Measurements from ENCODE around the gene API5.

The API5 gene

DNA sequence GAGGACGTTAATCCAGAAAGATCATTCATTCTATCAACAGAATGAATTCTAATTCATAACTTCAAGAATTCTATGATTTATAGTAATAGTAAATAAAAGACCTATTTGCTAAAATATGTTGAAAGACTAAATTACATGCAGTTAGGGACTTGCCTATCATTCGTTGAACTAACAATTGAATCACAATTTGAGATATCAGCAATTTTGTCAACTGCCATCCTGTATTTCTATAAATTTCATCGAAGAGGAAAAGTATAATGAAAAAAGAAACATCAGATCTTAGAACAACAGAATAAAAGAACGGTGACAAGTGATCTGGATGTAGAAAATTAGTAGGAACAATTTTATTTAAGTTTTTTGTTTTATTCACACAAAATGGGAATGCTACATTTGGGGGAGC is 42.5 kb downstream of the API5 start:
- no peak for DNase-seq
- Histone ChIP-seq H3K27ac (no peak overlapping the region), H3K27me3 (replicated peaks) (no peaks in the 10 kb centered on the region), H3K36me3 (replicated peaks) (peaks cover 3% of the 10 kb centered on the region), H3K4me3 (ENCODE audit: low read depth, low read length) (no peak overlapping the region)
- in situ Hi-C loops (cut with HindIII; ENCODE audit: low pct_ligation_motif_present, low sequenced_read_pairs) = no loop called here
- TF ChIP-seq, protein P1, sequence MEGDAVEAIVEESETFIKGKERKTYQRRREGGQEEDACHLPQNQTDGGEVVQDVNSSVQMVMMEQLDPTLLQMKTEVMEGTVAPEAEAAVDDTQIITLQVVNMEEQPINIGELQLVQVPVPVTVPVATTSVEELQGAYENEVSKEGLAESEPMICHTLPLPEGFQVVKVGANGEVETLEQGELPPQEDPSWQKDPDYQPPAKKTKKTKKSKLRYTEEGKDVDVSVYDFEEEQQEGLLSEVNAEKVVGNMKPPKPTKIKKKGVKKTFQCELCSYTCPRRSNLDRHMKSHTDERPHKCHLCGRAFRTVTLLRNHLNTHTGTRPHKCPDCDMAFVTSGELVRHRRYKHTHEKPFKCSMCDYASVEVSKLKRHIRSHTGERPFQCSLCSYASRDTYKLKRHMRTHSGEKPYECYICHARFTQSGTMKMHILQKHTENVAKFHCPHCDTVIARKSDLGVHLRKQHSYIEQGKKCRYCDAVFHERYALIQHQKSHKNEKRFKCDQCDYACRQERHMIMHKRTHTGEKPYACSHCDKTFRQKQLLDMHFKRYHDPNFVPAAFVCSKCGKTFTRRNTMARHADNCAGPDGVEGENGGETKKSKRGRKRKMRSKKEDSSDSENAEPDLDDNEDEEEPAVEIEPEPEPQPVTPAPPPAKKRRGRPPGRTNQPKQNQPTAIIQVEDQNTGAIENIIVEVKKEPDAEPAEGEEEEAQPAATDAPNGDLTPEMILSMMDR (IDR thresholded peaks at IDR 0.05; ENCODE audit: low read depth, low read length, missing control alignments) = no peak

DNA sequence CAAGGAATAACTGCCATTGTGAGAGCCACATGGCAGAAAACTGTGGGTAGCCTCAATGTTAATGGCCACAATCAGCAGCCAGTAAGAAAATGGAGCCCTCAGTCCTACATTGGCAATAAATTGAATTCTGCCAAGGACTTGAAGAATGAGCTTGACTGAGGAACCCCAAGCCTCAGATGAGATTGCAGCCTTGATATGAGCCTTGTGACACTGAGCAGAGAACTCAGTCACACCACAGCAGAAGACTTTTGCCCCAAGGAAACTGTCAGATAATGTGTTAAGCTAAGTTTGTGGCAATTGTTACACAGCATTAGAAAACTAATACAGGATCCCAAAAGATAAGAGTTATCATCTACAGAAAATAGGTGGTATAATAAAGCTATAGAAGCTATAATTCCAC is 44.5 kb downstream of the API5 start:
- H3K27ac ChIP-seq = no peak overlapping the region
- TF ChIP-seq, protein P1 (IDR thresholded peaks at IDR 0.05; ENCODE audit: low read depth, low read length, missing control alignments) = no peak
- H3K36me3 ChIP-seq (replicated peaks) = peaks cover 3% of the 10 kb centered on the region
- in situ Hi-C loops (cut with HindIII; ENCODE audit: low pct_ligation_motif_present, low sequenced_read_pairs) = no loop called here
- H3K27me3 ChIP-seq (replicated peaks) = no peaks in the 10 kb centered on the region
- no peak overlapping the region for H3K4me3 ChIP-seq (ENCODE audit: low read depth, low read length)
- no peak for DNase-seq

DNA sequence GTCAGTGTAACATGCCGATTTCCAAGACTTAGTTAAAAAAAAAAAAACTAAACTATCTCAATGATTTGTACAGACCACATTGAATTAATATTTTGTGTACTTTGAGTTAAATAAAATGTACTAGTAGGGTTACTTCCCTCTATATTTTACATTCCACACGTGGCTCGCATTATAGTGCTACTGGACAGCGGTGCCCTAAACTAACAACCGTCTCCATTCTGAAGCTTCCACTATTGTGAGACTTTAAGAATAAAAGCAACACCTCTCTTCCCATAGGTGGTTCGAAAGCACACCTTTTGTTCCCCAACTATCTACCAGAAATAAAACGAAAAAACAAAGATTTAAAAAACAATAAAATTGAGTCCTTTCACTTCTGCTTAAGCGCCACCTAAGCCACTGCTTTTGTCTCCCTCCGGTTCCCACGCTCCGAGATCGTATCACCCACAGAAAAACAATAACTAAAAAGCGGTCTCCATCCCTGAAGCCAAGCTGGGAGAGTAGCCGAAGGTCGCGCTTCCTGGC is 46.5 kb downstream of the API5 start:
- in situ Hi-C loops (cut with HindIII; ENCODE audit: low pct_ligation_motif_present, low sequenced_read_pairs) = no loop called here
- TF ChIP-seq, protein P1 (IDR thresholded peaks at IDR 0.05; ENCODE audit: low read depth, low read length, missing control alignments) = no peak
- H3K36me3 ChIP-seq (replicated peaks) = peaks cover 3% of the 10 kb centered on the region

DNA sequence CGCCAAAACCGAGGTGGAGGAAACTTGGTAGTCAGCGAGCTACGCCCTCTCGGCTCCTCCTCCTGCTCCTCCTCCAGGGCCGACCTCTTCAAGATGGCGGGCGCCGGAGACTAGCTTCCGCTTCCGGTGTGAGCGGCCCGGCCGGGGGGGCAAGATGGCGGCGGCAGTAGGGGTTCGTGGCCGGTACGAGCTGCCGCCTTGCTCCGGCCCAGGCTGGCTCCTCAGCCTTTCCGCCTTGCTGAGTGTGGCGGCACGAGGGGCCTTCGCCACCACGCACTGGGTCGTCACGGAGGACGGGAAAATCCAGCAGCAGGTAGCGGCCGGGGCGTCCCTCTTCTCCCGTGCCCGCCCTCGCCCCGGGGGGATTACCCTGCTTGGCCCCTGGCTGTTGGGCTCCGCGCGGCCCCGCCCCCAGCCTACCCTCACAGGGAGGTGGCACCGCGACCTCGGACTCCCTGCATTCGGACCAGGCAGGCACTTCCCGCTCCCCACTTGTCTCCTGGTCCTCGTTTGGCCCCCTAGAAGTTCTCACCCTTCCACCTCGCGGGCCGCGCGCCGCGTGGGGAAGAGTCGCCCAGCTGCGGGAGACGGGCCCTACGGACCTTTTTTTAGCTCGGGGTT is 47.1 kb downstream of the API5 start, which contains the start of gene TTC17:
Gene TTC17 (plus strand): TSS at position 120 of the 621 bp plus-strand sequence. CDS start 35 bp downstream, at position 155.
- peak; percentile 88 for DNase-seq
- H3K27ac ChIP-seq = peak within 1 kb of the TSS; percentile 90
- in situ Hi-C loops (cut with HindIII; ENCODE audit: low pct_ligation_motif_present, low sequenced_read_pairs) = no loop called here
- H3K27me3 ChIP-seq (replicated peaks) = no peaks in the 10 kb centered on the region
- peak within 1 kb of the TSS; percentile 98 for H3K4me3 ChIP-seq (ENCODE audit: low read depth, low read length)
- H3K36me3 ChIP-seq (replicated peaks) = peaks cover 3% of the 10 kb centered on the region
- TF ChIP-seq, protein P1 (IDR thresholded peaks at IDR 0.05; ENCODE audit: low read depth, low read length, missing control alignments) = no peak

More for the DNA sequence above, 46.5 kb downstream of the API5 start:
- Histone ChIP-seq H3K27ac (peak overlapping the region; percentile 90), H3K27me3 (replicated peaks) (no peaks in the 10 kb centered on the region), H3K4me3 (ENCODE audit: low read depth, low read length) (peak overlapping the region; percentile 98)
- DNase-seq = no peak

DNA sequence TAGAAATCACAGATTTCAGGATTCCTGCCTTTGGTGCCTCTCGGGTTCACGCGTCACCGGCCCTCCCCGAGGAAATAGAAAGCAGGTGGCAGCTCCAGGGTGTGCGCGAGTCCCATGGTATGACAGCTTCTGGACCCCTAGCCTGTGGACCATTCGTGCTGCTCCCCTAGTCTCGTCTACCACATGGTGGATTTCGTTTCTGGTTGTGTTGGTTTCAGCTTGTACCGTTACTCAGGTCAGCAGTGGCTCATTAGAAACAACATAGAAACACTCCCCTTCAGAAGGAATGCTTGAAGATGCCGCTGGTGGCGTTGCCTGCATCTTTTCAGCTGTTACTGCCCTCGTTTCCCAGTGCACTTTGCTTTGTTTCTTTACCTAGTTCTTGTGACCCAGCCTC is 47.6 kb downstream of the API5 start:
- peak overlapping the region; percentile 98 for H3K4me3 ChIP-seq (ENCODE audit: low read depth, low read length)
- peak overlapping the region; percentile 90 for H3K27ac ChIP-seq
- H3K27me3 ChIP-seq (replicated peaks) = no peaks in the 10 kb centered on the region
- H3K36me3 ChIP-seq (replicated peaks) = peaks cover 3% of the 10 kb centered on the region
- TF ChIP-seq, protein P1 (IDR thresholded peaks at IDR 0.05; ENCODE audit: low read depth, low read length, missing control alignments) = peak; percentile 12
- peak; percentile 17 for DNase-seq
- in situ Hi-C loops (cut with HindIII; ENCODE audit: low pct_ligation_motif_present, low sequenced_read_pairs) = no loop called here
